NCI-H2227 (cell line): ENCODE results near the gene PSMD8.
"Not testable (repeated sequence)": the region's sequence is repeated elsewhere in the genome, so short reads cannot be mapped to it uniquely, and the experiment has no call there.

Experiments
- DNase-seq: peaks from one replicate; lab custom pipeline; 2025; ENCODE audit not compliant: unreplicated experiment; lab: John Stamatoyannopoulos, UW

Gene PSMD8

DNA sequence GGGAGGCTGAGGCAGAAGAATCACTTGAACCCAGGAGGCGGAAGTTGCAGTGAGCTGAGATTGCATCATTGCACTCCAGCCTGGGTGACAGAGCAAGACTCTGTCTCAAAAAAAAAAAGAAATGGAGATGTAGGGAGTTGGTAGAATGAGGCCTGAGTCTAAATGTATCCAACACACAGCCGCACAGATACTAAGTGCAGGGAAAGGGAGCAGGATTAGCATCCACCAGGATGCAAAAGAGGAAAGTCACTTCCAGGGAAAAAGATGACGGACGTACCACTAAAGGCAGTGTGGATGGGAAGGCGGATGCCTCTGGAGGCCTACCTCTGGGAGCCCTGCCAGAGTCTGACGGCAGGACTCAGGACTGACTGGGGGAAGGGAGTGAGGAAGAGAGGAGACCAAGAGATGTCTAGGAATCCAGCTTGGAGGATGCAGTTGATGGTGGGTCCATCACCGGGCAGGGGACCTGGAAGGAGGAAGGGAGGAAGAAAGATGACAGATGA is 35.3 kb downstream of the PSMD8 start:
- no peak for DNase-seq

GRCh38 chr19:38410407-38410806 is 36.0 kb downstream of the PSMD8 start:
- DNase-seq: not testable (repeated sequence)

DNA sequence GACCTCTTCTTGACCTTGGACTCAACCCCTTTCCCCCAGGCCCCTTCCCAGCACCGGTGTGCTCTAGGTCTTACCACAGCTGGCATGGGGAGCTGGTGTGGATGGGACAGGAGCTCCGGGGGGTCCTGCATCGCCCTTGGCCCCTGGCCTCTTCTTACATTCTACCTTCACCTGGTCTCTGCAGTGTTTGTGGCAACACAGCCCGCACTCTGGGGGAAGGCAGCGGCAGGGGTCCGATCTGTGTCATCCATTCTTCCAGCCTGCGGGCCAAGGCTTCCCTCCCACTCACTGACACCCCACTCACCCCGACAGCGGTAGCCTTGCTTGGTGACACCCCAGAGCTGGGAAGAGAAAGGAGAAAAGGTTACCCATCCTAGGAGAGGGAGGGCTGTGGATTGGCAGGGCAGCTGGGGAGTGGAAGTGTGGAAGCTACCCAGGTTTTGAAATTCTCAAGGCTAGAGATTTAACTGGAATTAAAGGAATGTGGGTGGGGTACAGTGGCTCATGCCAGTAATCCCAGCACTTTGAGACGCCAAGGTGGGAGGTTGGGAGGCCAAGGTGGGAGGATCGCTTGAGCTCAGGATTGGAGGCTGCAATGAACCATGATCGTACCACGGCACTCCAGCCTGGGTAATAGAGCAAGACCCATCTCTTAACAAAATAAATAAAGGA is 36.8 kb downstream of the PSMD8 start:
- no peak for DNase-seq

- not testable (repeated sequence) for DNase-seq
Observed at GRCh38 chr19:38411898-38412297, 37.5 kb downstream of the PSMD8 start.

DNA sequence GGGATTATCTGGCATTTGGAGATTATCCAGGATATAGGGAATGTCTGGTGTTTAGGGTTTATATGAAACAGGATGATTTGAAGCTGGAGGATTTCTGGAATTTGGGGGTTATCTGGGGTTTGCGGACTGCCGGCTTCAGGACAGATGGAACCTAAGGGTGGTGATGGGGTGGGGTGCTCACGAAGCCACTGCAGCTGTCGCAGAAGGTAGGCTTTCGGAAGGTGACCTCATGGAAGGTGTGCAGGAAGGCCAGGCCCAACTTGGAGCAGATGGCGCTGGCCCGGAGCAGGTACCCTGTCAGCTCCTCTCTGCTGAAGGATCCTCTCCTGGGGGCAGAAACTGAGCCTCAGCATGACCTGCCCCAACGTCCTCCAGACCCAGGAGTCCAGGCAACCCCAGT is 38.1 kb downstream of the PSMD8 start:
- DNase-seq: no peak

DNA sequence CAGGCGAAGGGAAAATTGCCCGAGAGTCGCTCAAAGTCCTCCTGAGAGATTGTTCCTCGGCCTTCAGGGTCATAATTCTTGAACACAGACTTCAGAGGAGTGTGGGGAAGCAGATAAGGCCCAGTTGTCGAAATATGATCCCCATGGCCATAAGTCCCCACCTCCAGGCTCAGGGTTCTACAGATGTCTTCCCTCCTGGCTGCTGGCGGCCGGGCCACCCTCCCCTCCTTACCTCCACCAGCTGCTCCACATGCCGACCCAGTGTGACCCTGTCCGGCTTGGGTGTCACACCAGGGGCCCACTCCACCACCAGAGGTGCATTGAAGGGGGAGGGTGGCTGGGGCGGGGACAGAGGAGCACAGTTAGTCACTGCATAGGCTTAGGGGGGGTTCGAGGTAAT is 38.6 kb downstream of the PSMD8 start:
- no peak for DNase-seq

DNA sequence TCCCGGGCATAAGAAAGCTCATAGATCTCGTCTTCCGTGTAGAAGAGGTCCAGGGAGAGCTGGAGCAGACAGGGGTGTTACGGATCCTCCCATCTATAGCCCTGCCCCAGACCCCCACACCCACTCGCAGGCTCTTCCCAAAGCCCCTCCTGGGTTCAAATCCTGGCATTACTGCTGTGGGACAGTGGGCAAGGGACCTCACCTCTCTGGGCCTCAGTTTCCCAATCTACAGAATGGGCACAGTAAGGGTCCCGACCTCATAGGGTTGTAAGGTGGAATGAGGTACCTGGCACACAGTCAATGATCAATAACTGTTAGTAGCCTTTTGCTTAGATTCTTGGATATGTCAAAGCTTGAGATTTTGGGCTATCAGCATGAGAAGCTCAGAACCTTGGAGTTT is 39.0 kb downstream of the PSMD8 start:
- no peak for DNase-seq

GRCh38 chr19:38417146-38417543 is 42.8 kb downstream of the PSMD8 start:
- no peak for DNase-seq

GRCh38 chr19:38417544-38418506 is 43.5 kb downstream of the PSMD8 start:
- DNase-seq: peak; percentile 96

DNA sequence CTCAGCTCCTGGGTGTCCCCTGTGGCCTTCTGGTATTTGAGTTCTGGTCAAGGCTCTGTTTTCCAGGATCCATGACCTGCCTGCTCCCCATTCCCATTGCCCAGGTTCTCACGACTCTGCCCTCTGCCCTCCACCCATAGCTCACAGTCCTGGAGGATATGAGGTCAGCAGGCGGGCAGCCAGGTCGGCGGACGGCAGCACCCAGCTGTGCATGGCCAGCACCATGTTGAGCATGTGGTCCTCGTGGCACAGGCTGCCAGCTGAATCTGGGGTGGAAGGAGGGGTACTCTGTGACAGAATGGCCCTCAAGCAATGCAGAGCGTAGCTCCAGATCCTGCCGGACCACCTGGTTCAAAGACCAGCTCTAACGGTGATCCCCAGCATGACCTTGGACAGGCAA is 46.6 kb downstream of the PSMD8 start:
- DNase-seq: no peak

- no peak for DNase-seq
Observed at GRCh38 chr19:38421856-38422255, 47.5 kb downstream of the PSMD8 start.

DNA sequence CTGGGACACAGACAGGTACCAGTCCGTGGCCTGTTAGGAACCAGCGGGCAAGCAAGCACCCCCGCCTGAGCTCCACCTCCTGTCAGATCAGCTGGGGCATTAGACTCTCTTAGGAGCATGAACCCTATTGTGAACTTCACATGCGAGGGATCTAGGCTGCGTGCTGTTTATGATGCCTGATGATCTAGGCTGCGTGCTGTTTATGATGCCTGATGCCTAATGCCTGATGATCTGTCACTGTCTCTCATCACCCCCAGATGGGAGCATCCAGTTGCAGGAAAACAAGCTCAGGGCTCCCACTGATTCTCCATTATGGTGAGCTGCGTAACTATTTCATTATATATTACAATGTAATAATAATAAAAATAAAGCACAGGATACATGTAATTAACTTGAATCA is 48.1 kb downstream of the PSMD8 start:
- no peak for DNase-seq

DNA sequence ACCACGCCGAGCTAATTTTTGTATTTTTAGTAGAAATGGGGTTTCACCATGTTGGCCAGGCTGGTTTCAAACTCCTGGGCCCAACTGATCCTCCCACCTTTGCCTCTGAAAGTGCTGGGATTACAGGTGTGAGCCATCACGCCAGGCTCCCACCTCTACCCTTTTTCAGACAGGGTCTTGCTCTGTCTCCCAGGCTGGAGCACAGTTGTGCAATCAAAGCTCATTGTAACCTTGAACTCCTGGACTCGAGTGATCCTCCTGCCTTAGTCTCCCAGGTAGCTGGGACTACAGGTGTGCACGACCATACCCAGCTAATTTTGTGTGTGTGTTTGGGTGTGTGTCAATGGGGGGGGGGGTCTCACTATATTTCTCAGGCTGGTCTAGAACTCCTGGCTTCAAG is 49.9 kb downstream of the PSMD8 start:
- no peak for DNase-seq

GRCh38 chr19:38425222-38425809 is 50.9 kb downstream of the PSMD8 start:
- no peak for DNase-seq

DNA sequence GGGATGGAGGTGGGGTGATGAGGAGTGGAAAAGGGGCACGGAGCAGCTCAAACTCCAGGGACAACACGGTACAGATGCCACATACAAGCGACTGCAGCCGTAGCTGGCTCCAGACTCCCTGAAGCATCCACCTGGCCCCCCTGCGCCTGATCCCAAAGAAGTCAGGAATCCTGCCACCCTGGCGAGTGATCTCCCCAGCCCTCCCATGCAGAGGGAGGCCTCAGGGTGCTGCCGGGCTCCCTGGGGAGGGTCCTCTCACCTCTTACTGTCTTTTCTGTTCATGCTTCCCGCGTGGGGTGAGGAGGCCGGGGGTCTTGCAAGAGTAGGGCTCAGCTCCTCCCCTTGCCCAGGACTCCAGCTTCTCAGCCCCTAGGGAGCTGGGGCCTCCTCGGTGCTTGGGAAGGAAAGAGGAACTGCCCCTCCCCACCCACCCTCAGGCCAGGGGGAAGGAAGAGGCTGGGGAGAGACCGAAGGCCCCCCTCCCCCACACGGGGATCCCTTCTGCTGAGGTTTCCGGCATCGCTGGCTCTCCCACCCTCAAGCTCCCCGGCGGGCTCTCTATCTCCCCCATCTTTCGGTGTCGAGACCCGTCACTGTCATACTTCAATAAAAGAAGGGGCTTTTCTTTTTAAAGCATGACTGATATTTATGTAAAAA is 51.6 kb downstream of the PSMD8 start, which contains the start of gene RASGRP4:
RASGRP4 (minus strand) TSS at position 410 of the 657 bp plus-strand sequence; CDS start at position 282, 128 bp downstream.
- no peak for DNase-seq

GRCh38 chr19:38427035-38427677 is 52.8 kb downstream of the PSMD8 start:
- not testable (repeated sequence) for DNase-seq

DNA sequence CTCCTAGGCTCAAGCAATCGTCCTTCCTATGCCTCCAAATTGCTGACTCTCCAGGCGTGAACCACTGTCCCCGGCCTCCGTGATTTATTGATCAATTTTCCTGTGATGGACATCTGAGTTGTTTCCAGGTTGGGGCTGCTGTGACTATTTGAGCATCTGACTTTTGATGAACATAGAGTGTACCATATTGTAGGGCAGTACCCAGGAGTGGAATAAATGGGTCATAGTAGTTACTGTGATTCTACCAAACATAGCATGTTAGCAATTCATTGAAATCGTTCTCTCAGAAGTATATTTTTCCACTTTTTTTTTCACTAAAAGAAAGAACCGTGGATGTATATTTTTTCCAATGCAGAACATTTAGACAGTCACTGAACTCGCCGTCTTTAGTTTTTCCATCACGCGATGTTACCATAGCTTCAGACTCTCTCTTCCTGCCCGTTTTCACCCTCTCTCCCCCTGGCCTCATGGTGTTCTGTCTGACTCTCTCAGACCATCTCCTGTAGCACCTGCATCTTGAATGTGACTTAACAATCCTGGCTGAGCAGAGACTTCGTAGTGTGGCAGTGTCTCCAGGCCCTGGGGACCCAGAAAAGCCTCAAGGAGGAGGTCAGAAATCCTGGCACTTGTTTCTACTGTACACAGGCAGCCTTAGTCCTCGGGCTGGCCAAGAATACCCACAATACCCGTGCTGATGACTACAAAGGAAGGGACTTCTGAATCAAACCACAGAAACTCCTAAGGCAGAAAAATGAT is 54.9 kb downstream of the PSMD8 start:
- DNase-seq: no peak

DNA sequence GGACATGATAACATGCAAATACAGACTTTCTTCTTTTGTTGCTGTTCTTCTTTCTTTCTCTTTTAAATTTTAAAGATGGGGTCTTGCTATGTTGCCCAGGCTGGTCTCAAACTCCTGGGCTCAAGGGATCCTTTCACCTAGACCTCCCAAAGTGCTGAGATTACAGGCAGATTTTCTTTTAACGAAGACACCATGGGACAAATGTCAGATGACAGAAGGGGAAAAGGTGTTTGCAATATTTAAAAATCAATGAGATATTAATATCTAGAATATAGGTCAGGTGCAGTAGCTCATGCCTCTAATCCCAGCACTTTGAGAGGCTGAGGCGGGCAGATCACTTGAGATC is 55.4 kb downstream of the PSMD8 start:
- no peak for DNase-seq

DNA sequence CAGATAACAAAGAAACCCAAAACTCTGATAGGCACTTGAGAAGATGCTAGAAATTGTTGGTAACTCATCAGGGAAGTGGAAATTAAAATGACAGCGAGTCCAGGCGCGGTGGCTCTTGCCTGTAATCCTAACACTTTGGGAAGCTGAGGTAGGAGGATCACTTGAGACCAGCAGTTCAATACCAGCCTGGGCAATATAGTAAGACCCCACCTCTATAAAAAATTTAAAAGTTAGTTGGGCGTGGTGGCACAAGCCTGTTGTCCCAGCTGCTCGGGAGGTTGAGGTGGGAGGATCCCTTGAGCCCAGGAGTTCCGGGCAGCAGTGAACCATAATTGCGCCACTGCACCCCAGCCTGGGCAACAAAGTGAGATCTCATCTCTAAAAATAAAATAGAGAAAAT is 56.6 kb downstream of the PSMD8 start:
- DNase-seq: no peak

- peak; percentile 62 for DNase-seq
Observed at GRCh38 chr19:38433268-38433733, 58.9 kb downstream of the PSMD8 start, which contains the start of gene RYR1. Gene RYR1 (plus strand): TSS chr19:38433691. CDS start chr19:38433830, 139 bp downstream.
